ENCODE measurements around the gene STARD5.
A peak's percentile ranks its signal among the peaks of the same experiment; 100 is the strongest.

DNA sequence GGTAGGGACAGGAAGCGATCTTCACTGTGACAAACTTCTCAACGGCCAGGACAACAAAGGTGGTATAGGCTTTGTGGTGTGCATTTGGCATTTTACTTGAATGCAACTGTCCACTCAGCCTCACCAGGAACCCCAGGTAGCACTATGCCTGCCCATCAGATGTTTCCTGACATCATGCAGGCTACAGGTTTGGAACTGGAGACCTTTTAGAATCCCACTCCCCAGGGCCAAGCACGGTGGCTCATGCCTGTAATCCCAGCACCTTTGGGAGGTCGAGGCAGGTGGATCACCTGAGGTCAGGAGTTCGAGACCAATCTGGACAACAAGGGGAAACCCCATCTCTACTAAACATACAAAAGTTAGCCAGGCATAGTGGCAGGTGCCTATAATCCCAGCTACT is 9.6 kb downstream of the STARD5 start:
- TF ChIP-seq POLR2AphosphoS5 (IDR thresholded peaks at IDR 0.05) (peak in 1 of 3 donors; percentile 28), POLR2A (IDR thresholded peaks at IDR 0.05) (no peak), CTCF (IDR thresholded peaks at IDR 0.05 in 8 of 11, conservative IDR thresholded peaks at IDR 0.05 in 3 of 11) (no peak)
